ENCODE results near the gene VGLL4.

VGLL4 gene

DNA sequence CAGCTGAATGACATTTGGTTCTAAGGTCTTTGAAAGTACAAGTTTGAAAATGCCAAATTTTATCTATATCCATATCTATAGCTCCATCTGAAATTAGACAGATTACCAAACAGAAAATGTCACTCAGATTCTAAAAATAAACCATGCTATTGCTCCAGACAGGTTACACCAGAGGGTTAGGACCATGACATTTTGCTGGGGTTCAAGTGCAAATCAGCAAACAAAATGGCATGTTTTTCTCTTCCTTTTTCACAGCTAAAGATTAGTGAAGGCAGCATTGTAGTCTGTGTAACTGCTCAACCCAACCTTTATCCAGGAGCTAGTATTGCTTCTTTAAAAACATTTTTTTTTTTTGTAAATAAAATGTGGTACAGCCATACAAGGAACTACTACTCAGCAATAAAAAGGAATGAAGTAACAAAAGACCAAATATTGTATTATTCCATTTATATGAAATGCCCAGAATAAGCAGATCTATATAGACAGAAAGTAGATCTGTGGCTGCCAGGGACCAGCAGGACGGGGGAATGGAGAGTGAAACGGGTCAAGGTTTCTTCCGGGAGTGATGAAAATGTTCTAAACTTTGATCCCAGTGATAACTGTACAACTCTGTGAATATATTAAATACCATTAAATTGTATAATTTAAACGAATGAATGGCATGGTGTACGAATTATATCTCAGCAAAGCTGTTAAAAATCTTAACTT, 18.2 kb downstream of the VGLL4 start:
- DNase-seq = no peak

DNA sequence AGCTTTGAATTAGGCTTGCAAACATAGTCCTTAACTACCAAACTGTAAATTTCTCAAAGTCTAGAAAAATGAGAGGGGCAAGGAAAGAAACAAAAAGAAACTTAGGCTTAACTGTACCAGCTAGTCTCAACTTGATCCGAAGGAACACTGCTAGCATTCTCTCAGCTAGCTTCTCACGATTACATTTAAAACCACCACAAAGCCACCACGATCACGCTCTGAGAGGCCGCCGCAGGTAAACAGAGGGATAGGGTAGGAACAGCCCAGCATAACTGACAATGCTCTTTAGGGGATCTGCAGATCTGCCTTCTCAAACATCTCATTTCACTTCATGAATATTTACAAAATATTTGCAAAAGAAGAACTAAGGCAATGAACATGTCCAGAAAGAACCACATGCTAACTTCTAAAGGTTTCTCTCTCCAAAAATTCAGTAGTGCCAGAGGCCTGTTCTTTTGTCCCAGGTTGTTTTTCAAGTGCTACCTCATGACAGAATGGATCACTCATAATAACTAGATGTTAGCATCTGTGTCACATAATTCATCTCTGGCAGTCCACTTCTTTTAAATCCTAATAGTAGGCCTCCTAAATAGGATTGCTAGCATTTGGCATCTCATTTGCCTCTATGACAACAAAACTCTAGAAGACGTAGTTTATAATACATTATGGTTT, 18.9 kb downstream of the VGLL4 start:
- DNase-seq = peak in 3 of 6 experiments; percentile 3 to 41 (median 34)

DNA sequence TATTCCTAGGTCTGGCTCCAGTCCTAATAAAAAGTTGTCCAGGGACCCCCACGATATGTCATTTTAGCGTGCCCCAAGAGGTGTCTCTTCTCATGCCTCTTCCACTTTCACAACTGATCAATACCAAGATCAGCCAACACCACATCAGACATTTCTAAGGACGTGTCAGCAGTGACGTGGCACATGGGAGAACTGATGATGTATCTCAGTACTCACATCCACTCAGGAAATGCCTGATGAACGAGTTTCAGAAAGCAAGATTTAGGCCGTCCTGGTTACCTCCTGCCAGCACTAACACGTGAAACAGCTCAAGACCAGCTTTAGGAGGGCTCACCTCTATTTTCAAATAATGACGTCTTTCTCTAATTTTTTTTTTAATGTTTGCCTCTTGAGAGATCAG, 19.6 kb downstream of the VGLL4 start:
- peak; percentile 13 to 65 (median 54) for DNase-seq

DNA sequence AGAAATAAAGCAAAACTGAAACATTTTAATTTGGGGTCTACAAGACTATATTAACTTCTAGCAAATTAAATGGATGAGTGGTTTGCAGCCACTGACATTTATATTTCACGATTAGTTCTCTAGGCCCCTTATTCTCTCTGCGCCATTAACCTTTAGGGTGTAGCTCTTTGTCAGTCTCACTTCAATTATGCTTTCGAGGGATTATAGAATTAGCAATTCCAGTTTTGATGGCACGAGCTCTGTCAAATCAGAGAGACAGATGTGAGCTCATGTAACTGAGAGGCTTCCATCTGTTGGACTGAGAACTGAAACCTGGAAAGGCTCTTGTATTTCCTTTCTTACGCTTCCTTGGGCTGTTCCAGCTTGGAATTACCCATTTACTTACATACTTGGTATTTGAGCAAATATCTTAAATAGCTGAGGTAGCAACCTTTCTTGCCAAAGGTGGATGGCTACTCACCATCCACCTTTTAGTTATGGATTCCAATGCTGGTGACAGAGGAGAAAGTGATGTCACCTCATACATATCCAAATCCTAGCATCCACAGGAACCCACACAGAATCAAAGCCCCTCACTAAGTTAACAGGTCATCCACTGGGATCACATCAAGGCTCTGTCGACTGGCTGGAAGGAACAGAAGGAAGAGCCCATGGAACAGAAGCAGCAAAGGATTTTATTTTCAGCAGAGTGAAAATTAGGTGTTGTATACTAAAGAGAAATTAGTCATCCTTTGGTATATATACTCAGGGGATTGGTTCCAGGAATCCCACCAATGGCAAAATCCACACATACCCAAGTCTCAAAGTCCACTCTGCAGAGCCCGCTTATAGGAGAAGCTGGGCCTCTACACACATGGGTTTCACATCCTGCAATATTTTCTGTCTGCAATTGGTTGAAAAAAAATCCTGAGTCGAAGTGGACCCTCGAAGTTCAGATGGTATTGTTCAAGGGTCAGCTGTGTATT, 20.8 kb downstream of the VGLL4 start:
- DNase-seq = no peak

DNA sequence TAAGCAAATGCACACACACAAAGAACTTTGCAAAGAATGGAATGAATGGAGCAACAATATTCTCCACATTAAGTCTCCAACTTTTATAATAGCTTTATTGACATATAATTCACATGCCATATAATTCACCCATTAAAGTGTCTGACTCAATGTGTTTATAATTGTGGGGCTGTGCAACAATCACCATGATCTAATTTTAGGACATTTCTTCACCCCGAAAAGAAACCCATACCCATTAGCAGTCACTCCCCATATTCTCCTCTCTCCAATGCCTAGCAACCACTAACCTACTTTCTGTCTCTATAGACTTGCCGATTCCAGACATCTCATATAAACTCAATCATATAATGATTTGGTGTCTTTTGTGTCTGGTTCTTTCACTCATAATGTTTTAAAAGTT, 22.6 kb downstream of the VGLL4 start:
- no peak for DNase-seq

DNA sequence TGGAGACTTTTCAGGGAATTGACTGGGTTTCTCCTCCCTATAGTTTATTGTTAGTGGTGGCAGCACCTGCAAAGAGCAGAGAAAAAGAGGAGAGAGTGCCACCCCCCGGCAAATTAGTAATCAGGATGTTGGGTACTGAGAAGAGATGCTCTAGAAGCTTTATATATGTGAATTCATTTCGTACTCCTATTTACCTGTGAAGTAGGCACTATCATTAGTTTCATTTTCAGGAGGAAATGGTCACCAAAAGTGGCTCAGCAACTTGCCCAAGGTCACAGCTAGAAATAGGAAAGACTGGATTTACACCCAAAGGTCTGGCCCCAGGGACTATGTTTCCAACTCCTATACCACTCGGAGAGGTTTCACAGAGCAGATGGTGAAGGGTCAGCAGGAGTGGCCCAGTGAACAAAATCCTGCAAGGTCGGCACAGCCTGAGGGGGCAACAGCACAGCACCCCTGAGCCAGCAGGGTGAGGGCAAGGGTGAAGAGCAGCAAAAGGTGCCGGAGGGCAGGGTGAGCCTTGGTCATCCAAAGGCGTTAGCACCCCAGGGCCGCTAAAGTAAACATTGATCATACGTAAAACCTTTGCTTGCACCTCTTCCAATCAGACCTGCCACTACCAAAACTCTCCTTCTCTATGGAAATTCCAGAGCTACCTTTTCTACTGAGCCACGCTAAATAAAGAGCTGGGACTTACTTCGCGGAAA, 23.6 kb downstream of the VGLL4 start:
- DNase-seq = no peak

DNA sequence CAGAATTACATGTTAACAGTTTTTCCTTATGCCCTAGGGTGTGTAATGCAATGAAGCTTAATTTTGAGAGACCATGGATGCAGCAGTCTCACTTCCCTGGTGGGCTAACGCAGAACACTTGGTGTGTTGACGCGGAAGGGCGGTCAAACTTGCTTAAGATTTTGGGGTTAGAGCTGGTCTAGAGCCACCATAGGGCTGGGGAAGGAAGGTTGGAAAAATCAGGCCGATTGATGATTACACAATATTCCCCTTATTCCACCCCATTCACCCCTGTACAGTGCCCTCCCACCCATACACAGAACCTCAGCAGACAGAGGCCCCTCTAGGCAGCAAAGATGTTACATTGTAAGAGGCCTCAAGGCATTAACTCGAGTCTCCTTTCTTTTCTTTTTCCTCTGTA, 24.3 kb downstream of the VGLL4 start:
- DNase-seq = no peak

DNA sequence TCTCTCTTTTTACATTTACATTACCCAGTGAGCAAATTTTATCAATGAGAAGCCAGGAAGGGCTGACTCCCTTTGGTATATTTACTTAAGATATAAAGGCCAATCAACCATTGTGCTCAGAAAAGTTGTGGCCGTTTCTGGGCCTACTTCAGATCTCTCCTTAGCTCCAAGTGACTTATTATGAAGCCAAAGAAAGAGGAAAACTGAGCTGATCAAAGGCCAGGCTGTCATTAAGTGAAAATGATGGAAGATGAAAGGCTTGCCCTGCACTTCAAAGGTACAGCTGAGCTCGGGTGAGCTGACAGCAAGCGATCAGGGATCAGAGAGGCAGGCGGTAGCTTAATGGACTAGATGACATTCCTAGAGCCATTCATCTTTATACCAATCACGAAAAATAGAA, 24.8 kb downstream of the VGLL4 start:
- DNase-seq = no peak

DNA sequence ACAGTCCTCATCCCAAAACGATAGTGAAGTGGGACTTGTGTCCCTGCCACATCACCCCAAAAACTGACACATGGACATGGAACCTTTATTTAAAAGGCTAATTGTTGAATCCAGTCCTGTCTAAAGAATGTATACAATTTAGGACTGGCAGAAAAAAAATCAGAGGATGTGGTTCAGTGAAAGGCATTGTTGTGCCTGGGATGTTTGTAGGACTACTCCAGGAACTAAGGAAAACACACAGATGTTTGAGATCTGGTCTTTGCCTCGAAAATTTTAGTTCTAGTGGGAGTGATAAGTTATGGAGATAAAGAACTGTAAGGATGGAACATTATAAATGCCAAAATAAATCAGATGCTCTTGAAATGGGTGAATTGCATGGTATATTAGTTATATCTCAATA, 27.2 kb downstream of the VGLL4 start:
- no peak for DNase-seq

DNA sequence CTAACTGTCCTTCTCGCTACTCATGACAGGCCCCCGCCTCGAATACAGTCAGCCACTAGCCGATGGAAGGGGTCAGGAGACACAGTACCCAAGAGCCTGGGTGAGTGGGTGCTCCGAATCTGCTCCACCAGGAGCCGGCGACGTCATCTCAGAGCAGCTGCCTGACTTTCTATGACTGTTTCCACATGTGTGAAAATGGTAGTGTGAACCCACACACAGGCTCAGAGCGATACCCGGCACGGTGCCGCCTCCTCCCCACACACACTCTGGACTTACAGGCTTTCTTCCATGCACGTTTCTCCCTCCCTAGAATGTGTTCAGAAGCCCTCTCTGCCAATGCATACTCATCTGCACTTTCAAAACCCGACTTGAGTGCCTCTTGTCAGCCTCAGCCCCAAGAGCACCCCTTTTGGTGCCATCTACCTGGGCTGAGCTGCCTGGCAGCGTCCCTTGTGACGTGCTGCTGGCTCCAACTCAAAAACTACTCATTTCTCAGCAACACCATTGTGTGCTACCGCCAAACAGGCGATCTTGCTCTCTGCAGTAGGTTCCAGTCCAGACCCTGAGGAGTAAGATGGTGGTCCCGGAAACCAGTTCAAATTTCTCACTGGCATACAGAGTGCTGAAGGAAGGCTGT, 29.7 kb downstream of the VGLL4 start:
- no peak for DNase-seq

DNA sequence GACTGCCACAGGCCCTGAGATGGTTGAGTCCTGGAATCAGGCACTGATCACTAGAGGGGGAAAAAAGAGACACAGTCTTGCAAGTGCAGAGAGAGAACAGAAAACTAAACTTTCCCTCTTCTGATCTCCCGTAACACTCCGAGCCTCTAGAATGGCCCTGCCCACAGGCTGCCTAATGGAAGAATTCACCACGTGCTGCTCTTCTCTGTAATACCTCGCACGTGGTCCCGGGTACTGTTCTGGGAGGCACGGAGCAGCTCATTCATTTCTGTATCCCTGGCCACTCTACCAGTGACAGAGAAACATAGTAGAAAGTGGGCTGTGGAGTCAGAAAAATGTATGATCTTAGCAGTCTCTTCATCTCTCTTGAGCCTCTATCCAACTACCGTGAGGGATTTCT, 30.4 kb downstream of the VGLL4 start:
- no peak for DNase-seq

DNA sequence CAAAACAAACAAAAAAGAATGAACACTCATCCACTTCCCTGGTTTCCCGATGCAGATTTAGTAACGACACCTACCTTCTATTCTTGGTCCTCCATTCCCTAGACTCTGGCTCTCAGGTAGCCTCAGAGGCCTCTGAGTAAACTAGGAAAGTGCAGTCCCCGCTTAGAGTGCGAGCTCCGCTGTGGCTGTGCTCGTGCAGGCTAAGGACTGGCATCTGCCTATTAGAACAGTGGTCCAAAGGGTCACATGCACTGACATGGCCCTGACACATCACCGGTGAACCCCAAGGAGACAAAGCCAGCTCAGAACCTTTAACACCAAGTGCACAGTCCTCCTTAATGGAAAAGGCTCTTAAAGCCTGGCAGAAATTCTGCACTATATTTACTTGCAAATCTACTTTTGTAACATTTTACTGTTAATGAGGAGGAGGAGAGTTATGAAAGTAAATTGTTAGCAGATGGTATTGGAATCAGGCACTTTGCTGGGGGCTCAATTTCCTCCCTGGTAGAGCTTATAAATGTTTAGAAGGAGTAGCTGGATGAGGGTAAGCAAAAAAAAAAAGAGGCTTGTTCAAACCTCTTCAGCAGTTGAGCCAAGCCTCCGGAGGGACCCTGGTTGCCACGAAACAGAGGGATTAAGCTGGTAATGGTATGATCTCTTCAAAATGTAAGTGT, 31.1 kb downstream of the VGLL4 start:
- DNase-seq = no peak

DNA sequence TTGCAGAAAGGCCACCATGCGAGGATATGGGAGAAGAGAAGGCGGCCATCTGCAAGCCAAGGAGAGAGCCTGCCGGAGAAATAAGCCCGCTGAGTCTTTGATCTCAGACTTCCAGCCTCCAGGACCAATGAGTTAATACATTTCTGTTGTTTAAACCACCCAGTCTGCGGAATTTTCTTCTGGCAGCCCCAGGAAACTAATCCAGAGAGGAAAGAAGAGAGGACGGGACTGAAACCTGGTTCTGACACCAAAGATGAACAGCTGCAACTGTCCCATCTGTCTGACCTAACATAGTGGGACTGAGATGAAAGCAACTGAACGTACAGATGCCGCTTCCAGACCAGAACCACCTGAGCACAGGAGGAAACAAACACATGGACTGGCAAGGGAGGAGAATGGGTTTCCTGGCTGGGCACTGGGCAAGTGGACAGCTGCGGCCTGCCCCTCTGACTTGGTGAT, 32.3 kb downstream of the VGLL4 start:
- DNase-seq = no peak

DNA sequence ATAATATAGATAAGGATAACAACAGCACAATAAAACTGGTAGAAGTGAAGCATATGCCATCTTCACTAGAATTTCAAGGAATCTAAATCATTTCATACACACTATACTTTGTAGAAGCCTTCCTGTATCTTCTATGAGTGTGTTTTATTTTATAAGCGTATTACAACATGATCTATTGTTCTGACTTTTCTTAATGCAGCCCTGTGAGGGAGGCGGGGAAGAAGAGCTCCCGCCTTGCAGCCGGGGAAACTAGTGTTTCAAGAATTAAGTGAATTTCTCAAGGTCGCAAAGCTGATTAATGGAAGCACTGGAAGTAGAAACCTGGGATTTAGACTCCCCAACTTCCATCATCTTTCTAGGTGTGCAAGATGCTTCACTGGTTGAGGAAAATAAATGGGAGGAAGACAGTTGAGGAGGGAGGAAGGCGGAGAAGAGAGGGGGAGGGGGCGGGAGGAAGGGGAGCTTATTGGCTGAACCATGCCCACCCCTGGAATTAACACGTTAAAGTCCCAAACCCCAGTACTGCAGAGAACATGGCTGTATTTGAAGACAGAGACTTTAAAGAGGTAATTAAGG, 32.9 kb downstream of the VGLL4 start:
- no peak for DNase-seq

DNA sequence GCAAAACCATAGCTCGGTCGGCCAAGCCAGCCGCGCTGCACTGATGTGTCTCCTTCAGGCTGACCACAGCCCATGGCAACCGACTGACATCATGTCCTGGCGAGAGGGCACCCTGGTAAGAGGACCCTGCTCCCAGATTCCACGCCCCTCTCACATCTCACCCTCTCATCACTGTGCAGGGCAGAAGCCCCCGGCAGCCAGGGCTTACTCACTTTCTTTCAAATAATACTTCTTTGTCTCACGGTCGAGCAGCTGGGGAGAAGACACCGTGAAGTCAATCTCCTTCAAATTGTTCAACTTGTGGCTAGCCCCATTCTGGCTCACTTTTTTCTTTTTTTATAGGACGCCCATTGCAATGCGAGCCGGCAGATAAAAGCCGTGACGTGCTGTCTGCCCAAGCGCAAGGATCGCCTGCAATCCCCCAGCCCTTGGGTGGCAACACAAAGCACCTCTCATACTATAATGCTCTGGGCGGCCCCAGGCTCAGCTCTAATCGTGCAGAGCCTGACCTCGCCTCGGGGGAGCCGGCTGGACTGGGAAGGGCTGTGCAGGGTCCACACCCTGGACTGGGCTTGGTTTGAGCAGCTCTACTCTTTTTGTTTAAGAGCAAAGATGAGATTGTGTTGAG, 33.6 kb downstream of the VGLL4 start:
- no peak for DNase-seq

DNA sequence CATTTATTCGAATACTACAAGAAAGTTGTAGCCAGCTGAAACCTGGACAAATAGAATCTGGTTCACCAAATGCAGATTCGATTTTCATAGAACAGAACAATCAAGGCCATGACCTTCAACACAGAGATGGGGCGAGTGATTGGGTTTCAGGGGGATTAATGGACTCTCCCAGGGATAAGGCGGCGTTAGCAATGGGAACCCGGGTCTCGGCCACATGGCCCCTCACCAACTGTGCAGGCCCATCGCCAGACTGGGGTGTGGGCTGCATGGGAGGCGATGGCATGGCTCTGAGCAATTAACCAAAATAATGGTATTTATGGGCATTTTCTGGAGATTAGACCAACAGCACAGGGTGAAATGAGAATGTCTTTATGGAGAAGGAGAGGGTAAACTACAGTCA, 34.2 kb downstream of the VGLL4 start:
- no peak for DNase-seq

DNA sequence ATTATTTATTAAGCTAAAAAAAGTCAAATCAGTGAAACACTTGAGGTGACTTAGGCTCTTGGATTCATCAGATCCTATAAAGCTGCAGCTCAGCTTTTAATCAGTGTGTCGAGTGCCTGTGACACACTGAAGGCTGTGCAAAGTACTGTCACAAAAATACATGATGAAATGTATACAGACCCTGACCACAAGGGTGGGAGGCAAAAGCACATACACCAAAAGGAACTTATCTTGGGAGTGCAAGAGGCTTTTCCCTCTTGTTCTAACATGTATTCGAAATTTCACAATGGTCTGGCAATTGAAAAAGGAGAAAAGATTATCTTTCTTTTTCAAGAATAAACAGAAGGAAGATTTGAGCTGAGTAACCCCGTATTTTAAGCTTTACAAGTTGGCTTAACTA, 35.9 kb downstream of the VGLL4 start:
- DNase-seq = no peak

DNA sequence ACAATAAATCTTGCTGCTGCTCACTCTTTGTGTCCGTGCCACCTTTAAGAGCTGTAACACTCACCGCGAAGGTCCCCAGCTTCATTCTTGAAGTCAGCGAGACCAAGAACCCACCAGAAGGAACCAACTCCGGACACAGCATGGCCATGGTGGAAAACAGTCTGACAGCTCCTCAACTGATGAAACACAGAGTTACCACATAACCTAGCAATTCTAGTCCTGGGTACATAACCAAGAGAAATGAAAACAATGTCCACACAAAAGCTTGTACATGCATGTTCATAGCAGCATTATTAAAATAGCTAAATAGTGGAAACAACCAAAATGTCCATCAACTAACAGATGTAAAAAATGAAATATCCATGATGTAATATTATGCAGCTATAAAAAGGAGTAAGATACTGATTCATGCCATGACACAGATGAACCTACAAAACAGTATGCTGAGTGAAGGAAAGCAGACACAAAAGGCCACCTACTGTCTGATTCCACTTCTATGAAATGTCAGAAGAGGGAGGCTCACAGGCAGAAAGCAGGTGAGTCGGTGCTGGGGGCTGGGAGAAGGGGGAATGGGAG, 36.8 kb downstream of the VGLL4 start:
- DNase-seq = no peak

DNA sequence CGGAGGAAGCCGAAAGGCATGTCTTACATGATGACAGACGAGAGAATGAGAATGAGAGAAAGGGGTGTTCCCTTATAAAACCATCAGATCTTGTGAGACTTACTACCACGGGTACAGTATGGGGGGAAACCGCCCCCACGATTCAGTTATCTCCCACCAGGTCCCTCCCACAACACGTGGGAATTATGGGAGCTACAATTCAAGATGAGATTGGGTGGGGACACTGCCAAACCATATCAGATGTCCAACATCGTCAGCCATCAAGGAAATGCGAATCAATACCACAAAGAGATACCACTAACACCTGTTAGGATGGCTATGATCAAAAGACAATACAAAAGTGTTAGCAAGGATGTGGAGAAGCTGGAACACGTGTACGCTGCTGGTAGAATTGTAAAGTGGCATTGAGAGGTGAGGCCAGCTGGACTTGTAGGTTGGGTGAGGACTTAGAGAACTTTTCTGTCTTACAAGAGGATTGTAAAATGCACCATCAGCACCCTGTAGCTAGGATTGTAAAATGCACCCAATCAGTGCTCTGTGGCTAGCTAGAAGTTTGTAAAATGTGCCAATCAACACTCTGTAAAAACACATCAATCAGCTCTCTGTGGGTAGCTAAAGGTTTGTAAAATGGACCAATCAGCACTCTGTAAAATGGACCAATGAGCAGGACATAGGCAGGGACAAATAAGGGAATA, 37.5 kb downstream of the VGLL4 start:
- no peak for DNase-seq

DNA sequence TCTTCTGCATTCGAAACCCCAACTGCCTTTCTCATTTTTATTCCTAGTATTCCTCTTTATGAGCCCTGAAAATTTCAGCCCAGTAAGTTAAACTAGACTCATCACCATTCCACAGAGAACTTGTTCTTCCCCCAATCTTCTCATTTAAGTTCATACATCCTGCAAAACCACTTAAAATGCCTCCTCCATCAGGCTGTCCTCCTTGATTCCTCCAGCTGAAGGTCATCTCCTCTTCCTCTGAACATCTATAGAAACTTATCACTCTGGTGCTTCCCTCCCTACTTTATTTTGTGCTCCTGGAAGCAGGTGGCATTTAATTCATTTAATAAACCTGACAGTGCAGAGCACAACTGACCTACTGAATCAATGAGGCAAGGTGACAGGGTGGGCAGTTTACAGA, 38.3 kb downstream of the VGLL4 start:
- DNase-seq = no peak

All from stimulated activated naive CD4-positive, alpha-beta T cell (primary cell).